GM23338 (cell line): ENCODE results near the gene FCER1G. TPM values are rescaled to one million over a fixed set of nuclear protein-coding genes. Genes with fewer than 3 reads are reported as not detected.

Experiments
- ATAC-seq: fragments of 200-7000 bp; cut with Tn5 transposase; 3 replicates; pipeline ENCODE4 v1.9.1; 2020
- DNase-seq: peaks from one replicate; pipeline ENCODE4 v3.0.0-alpha.2; 2015; ENCODE audit warnings: low spot score
- H2AFZ ChIP-seq: fragments of 200-600 bp; sonication (generic); 2 replicates; pipeline ENCODE4 v1.8.0; 2016; ENCODE audit warnings: antibody characterized with exemption, mild to moderate bottlenecking, moderate library complexity
- H3F3A ChIP-seq: fragments of 200-600 bp; sonication (generic); replicated peaks from 2 replicates; pipeline ENCODE4 v1.8.0; 2017; ENCODE audit warnings: antibody characterized with exemption, mixed run types, low read depth
- H3K27ac ChIP-seq: fragments of 200-600 bp; sonication (generic); 2 replicates; pipeline ENCODE4 v1.6.1; 2016; ENCODE audit warnings: low read depth
- H3K27me3 ChIP-seq: fragments of 200-600 bp; sonication (generic); 2 replicates; pipeline ENCODE4 v1.8.0; 2016; ENCODE audit warnings: mild to moderate bottlenecking, mixed run types, moderate library complexity; ENCODE audit not compliant: insufficient read depth
- H3K36me3 ChIP-seq: fragments of 200-600 bp; sonication (generic); 2 replicates; pipeline ENCODE4 v1.8.0; 2016; ENCODE audit warnings: mild to moderate bottlenecking; ENCODE audit not compliant: insufficient read depth
- H3K4me1 ChIP-seq: fragments of 200-600 bp; sonication (generic); 2 replicates; pipeline ENCODE4 v1.8.0; 2016; ENCODE audit warnings: mild to moderate bottlenecking, moderate library complexity; ENCODE audit not compliant: insufficient read depth
- H3K4me2 ChIP-seq: fragments of 200-600 bp; sonication (generic); 2 replicates; pipeline ENCODE4 v1.7.1; 2017; ENCODE audit warnings: mixed run types
- H3K4me3 ChIP-seq: fragments of 200-600 bp; sonication (generic); 2 replicates; pipeline ENCODE4 v1.6.1; 2016; ENCODE audit warnings: mixed run types
- H3K79me2 ChIP-seq: fragments of 200-600 bp; sonication (generic); replicated peaks from 2 replicates; pipeline ENCODE4 v1.8.0; 2017; ENCODE audit warnings: mild to moderate bottlenecking; ENCODE audit not compliant: insufficient read depth
- H3K9me2 ChIP-seq: fragments of 200-600 bp; sonication (generic); 2 replicates; pipeline ENCODE4 v1.8.0; 2017; ENCODE audit not compliant: insufficient read depth
- H4K20me1 ChIP-seq: fragments of 200-600 bp; sonication (generic); replicated peaks from 2 replicates; pipeline ENCODE4 v1.8.0; 2017; ENCODE audit warnings: mild to moderate bottlenecking; ENCODE audit not compliant: insufficient read depth
- H3K27ac Mint-ChIP-seq: 2 replicates; pipeline ENCODE4 v1.8.0; 2020; ENCODE audit warnings: inconsistent platforms, mild to moderate bottlenecking, moderate library complexity, mixed read lengths
- H3K27me3 Mint-ChIP-seq: 3 replicates; pipeline ENCODE4 v1.8.0; 2022; ENCODE audit warnings: low read depth, mild to moderate bottlenecking, moderate library complexity, mixed read lengths, inconsistent platforms; ENCODE audit not compliant: insufficient read depth, poor library complexity
- H3K36me3 Mint-ChIP-seq: 3 replicates; pipeline ENCODE4 v1.8.0; 2021; ENCODE audit warnings: low read depth, mild to moderate bottlenecking, inconsistent platforms, moderate library complexity, mixed read lengths
- H3K4me1 Mint-ChIP-seq: 3 replicates; pipeline ENCODE4 v1.8.0; 2020; ENCODE audit warnings: mild to moderate bottlenecking, inconsistent platforms, mixed read lengths
- H3K4me3 Mint-ChIP-seq: 3 replicates; pipeline ENCODE4 v1.8.0; 2021; ENCODE audit warnings: moderate library complexity, mild to moderate bottlenecking, inconsistent platforms, mixed read lengths
- H3K9me3 Mint-ChIP-seq: 3 replicates; pipeline ENCODE4 v1.8.0; 2020; ENCODE audit warnings: moderate library complexity, mild to moderate bottlenecking, inconsistent platforms, mixed read lengths
- CREB1 ChIP-seq: fragments of 250-450 bp; sonication (Bioruptor Pico); IDR thresholded peaks from 2 replicates; pipeline ENCODE4 v1.5.0; 2020; ENCODE audit warnings: low read depth, mild to moderate bottlenecking, moderate library complexity
- CTCF ChIP-seq, 2 experiments: fragments of 200-600 bp in 1 of 2; sonication (generic) in 1 of 2; conservative IDR thresholded peaks; 2 replicates each; pipeline versions ENCODE4 v1.5.1 to v1.6.1; 2016 to 2017; ENCODE audit warnings: antibody characterized with exemption in 2 of 2, low read depth in 2 of 2, mild to moderate bottlenecking in 2 of 2, moderate library complexity in 1 of 2
- ETS1 ChIP-seq: IDR thresholded peaks from 2 replicates; pipeline ENCODE4 v1.6.1; 2016; ENCODE audit warnings: antibody characterized with exemption
- NANOG ChIP-seq: IDR thresholded peaks from 2 replicates; pipeline ENCODE4 v1.6.1; 2016; ENCODE audit warnings: antibody characterized with exemption, borderline replicate concordance
- POLR2AphosphoS5 ChIP-seq: IDR thresholded peaks from 2 replicates; pipeline ENCODE4 v1.6.1; 2016; ENCODE audit warnings: antibody characterized with exemption, low read depth
- REST ChIP-seq: IDR thresholded peaks from one replicate; pipeline ENCODE4 v1.6.1; 2018; ENCODE audit warnings: antibody characterized with exemption; ENCODE audit not compliant: unreplicated experiment
- ZNF114 ChIP-seq: fragments of 250-450 bp; sonication (Bioruptor Pico); IDR thresholded peaks from 2 replicates; pipeline ENCODE4 v1.5.0; 2020; ENCODE audit warnings: mild to moderate bottlenecking, moderate library complexity
- ZNF462 ChIP-seq: fragments of 250-450 bp; sonication (Bioruptor Pico); IDR thresholded peaks from 2 replicates; pipeline ENCODE4 v1.5.0; 2020; ENCODE audit warnings: mild to moderate bottlenecking, moderate library complexity
- polyA plus RNA-seq: library from polyadenylated mRNA; unstranded; fragments of >200 nt; fragmentation: Nextera tagmentation; extraction: Ambion mirVana; gene quantifications from 2 replicates; pipeline ENCODE4 v1.2.1, GENCODE V29; 2016
- total RNA-seq: library from RNA; depleted of rRNA; stranded (reverse); fragments of >200 nt; shearing (Covaris generic); gene quantifications from 2 replicates; pipeline ENCODE4 v1.2.3, GENCODE V29; 2014

Gene FCER1G
- total and polyA plus RNA-seq, 2 experiments from 2014 or later = 1.1 TPM; not detected in 1

- Histone ChIP-seq H3K79me2 (no peaks in the 10 kb centered on the region), H3K27me3 (no peaks in the 10 kb centered on the region), H3K36me3 (no peaks in the 10 kb centered on the region; the same call in none of the 2 replicates), H4K20me1 (no peaks in the 10 kb centered on the region; the same call in 1 of the 2 replicates), H3F3A (peaks cover 20% of the 10 kb centered on the region), H3K9me2 (no peaks in the 10 kb centered on the region), H3K4me3 (peak within 1 kb of the TSS; percentile 80), H3K4me2 (peak within 1 kb of the TSS; percentile 89), H3K27ac (peak within 1 kb of the TSS; percentile 21), H2AFZ (peak within 1 kb of the TSS; percentile 56), H3K4me1 (peaks cover 7% of the 10 kb centered on the region; the same call in 1 of the 2 replicates)
- Mint-ChIP-seq H3K9me3 (no peaks in the 10 kb centered on the region), H3K27me3 (peaks cover 22% of the 10 kb centered on the region), H3K4me1 (peaks cover 16% of the 10 kb centered on the region), H3K4me3 (peak within 1 kb of the TSS; percentile 84), H3K27ac (peak within 1 kb of the TSS; percentile 95), H3K36me3 (peaks cover 32% of the 10 kb centered on the region)
- TF ChIP-seq ZNF462 (CRISPR knock-in tag) (no peak), NANOG (no peak), ETS1 (peak; percentile 74), CTCF (conservative IDR thresholded peaks at IDR 0.05; ENCODE audit: low read depth in 2 of 2) (peak; percentile 68 to 69), CREB1 (CRISPR knock-in tag) (no peak), REST (no peak), POLR2AphosphoS5 (peak; percentile 68), ZNF114 (CRISPR knock-in tag) (no peak)
- ATAC-seq (peak; percentile 94), DNase-seq (peak; percentile 99)
Observed at GRCh38 chr1:161165742-161166668, 49.1 kb upstream of the FCER1G start, which contains the start of gene PPOX. PPOX (plus strand) TSS chr1:161166426; CDS start chr1:161166848, 422 bp downstream.
